HL-60 (cell line): ENCODE results near the gene PKN2.
"Not testable (repeated sequence)": the region's sequence is repeated elsewhere in the genome, so short reads cannot be mapped to it uniquely, and the experiment has no call there.

Source experiments
- GABPA ChIP-seq: IDR thresholded peaks from 2 replicates; pipeline ENCODE4 v1.6.1; 2012; ENCODE audit warnings: low read depth
- TF ChIP-seq, protein P1 (sequence below): IDR thresholded peaks from one replicate; pipeline ENCODE4 v1.5.1; 2011; ENCODE audit warnings: low read length, control low read depth, inconsistent platforms; ENCODE audit not compliant: insufficient read depth

DNA sequence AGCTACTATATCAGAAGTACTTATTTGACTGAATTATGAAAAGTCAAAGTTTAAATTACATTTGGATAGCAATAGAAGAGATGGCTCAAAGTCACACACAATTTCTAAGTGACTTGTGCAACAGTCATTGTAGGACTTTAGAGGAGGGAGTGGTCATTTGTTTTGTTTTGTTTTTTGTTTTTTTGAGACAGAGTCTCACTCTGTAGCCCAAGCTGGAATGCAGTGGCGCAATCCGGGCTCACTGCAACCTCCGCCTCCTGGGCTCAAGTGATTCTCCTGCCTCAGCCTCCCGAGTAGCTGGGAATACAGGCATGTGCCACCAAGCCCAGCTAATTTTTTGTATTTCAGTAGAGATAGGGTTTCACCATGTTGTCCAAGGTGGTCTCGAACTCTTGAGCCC is 17.7 kb downstream of the PKN2 start:
- TF ChIP-seq, protein P1, sequence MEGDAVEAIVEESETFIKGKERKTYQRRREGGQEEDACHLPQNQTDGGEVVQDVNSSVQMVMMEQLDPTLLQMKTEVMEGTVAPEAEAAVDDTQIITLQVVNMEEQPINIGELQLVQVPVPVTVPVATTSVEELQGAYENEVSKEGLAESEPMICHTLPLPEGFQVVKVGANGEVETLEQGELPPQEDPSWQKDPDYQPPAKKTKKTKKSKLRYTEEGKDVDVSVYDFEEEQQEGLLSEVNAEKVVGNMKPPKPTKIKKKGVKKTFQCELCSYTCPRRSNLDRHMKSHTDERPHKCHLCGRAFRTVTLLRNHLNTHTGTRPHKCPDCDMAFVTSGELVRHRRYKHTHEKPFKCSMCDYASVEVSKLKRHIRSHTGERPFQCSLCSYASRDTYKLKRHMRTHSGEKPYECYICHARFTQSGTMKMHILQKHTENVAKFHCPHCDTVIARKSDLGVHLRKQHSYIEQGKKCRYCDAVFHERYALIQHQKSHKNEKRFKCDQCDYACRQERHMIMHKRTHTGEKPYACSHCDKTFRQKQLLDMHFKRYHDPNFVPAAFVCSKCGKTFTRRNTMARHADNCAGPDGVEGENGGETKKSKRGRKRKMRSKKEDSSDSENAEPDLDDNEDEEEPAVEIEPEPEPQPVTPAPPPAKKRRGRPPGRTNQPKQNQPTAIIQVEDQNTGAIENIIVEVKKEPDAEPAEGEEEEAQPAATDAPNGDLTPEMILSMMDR: not testable (repeated sequence)
- TF ChIP-seq GABPA: not testable (repeated sequence)
